A673 (cell line): ENCODE results near the gene ADD3.

Experiments
- EZH2 ChIP-seq: fragments of 200-600 bp; sonication (generic); IDR thresholded peaks from 2 replicates; pipeline ENCODE4 v1.6.1; 2017; ENCODE audit warnings: borderline replicate concordance, low read depth, mild to moderate bottlenecking, mixed read lengths, antibody characterized with exemption, low read length; ENCODE audit not compliant: poor library complexity, severe bottlenecking
- TF ChIP-seq, protein P1 (sequence below): fragments of 300-800, 200-600 bp; sonication (generic); conservative IDR thresholded peaks from 2 replicates; pipeline ENCODE4 v1.5.1; 2017; ENCODE audit warnings: low read depth, mild to moderate bottlenecking, antibody characterized with exemption, low read length, moderate library complexity, mixed read lengths

DNA sequence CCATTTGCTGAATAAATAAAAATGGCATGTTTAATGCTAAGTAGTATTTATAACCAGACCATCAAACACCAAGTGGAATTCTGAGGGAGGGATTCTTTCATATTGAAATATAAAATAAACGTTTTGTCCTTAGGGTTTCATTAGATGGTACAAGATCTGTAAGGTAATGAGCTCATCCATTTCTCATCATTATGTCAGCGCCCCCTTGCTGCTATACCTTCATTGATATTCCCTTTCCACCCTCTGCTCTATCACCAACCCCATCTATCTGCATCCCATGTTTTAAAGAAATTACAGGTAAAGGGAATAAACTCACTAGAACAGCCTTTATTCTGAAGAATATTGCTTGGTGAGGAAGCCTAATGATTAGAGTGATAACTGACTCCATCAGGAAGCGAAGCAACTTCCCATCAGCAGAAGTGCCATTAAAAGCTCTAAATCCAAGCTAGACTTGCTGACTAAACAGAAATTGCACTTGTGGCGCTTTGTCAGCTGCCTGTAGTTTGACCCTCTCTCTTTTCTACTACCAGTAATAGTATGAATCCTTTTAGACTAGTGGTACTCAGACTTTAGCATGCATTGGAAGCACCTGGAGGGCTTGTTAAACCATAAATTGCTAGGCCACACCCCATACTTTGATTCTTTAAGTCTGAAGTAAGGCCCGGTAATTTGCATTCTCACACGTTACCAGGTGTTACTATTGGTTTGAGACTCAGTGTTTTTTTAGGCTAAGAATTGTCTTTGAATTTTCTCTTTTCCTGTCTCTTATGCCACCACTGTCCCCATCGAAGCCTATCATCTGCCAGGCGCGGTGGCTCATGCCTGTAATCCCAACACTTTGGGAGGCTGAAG is 27.5 kb downstream of the ADD3 start:
- TF ChIP-seq, protein P1, sequence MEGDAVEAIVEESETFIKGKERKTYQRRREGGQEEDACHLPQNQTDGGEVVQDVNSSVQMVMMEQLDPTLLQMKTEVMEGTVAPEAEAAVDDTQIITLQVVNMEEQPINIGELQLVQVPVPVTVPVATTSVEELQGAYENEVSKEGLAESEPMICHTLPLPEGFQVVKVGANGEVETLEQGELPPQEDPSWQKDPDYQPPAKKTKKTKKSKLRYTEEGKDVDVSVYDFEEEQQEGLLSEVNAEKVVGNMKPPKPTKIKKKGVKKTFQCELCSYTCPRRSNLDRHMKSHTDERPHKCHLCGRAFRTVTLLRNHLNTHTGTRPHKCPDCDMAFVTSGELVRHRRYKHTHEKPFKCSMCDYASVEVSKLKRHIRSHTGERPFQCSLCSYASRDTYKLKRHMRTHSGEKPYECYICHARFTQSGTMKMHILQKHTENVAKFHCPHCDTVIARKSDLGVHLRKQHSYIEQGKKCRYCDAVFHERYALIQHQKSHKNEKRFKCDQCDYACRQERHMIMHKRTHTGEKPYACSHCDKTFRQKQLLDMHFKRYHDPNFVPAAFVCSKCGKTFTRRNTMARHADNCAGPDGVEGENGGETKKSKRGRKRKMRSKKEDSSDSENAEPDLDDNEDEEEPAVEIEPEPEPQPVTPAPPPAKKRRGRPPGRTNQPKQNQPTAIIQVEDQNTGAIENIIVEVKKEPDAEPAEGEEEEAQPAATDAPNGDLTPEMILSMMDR = peak; percentile 26; the same call in 1 of the 2 replicates
- no peak for TF ChIP-seq EZH2
